Smooth muscle cell (in vitro differentiated cells): Measurements from ENCODE around the gene WAS. TPM values are rescaled to one million over a fixed set of nuclear protein-coding genes. Genes with fewer than 3 reads are reported as not detected.
A peak's percentile ranks its signal among the peaks of the same experiment; 100 is the strongest.

Experiments used
- DNase-seq: peaks from one replicate; lab custom pipeline; 2025; ENCODE audit not compliant: unreplicated experiment; lab: John Stamatoyannopoulos, UW
- H2AFZ ChIP-seq: fragments of 200-600 bp; sonication (generic); 2 replicates; pipeline ENCODE4 v1.6.0; 2016; ENCODE audit warnings: antibody characterized with exemption, low read depth, mild to moderate bottlenecking
- H3F3A ChIP-seq: fragments of 200-600 bp; sonication (generic); 2 replicates; pipeline ENCODE4 v1.6.0; 2017; ENCODE audit warnings: antibody characterized with exemption, low read depth
- H3K27ac ChIP-seq: fragments of 200-600 bp; sonication (generic); 2 replicates; pipeline ENCODE4 v1.5.1; 2016; ENCODE audit warnings: low read depth, mild to moderate bottlenecking
- H3K27me3 ChIP-seq: fragments of 200-600 bp; sonication (generic); 2 replicates; pipeline ENCODE4 v1.6.1; 2016; ENCODE audit warnings: low read depth, mild to moderate bottlenecking
- H3K36me3 ChIP-seq: fragments of 200-600 bp; sonication (generic); 2 replicates; pipeline ENCODE4 v1.5.1; 2016; ENCODE audit warnings: low read depth
- H3K4me1 ChIP-seq: fragments of 200-600 bp; sonication (generic); 2 replicates; pipeline ENCODE4 v1.5.1; 2016; ENCODE audit warnings: low read depth
- H3K4me2 ChIP-seq: fragments of 200-600 bp; sonication (generic); 2 replicates; pipeline ENCODE4 v1.6.0; 2016; ENCODE audit warnings: mild to moderate bottlenecking
- H3K4me3 ChIP-seq: fragments of 200-600 bp; sonication (generic); 2 replicates; pipeline ENCODE4 v1.5.1; 2016; ENCODE audit warnings: mild to moderate bottlenecking
- H3K79me2 ChIP-seq: fragments of 200-600 bp; sonication (generic); 2 replicates; pipeline ENCODE4 v1.6.0; 2016; ENCODE audit warnings: low read depth, mild to moderate bottlenecking
- H3K9ac ChIP-seq: fragments of 200-600 bp; sonication (generic); 2 replicates; pipeline ENCODE4 v1.6.0; 2016; ENCODE audit warnings: low read depth
- H3K9me3 ChIP-seq: fragments of 200-600 bp; sonication (generic); replicated peaks from 2 replicates; pipeline ENCODE4 v1.5.1; 2016; ENCODE audit warnings: low read depth
- H4K20me1 ChIP-seq: fragments of 200-600 bp; sonication (generic); 2 replicates; pipeline ENCODE4 v1.6.0; 2016; ENCODE audit warnings: low read depth
- WGBS: methylation state at CpG from one replicate; pipeline ENCODE4 v1.1.7; 2016; ENCODE audit warnings: low lambda C conversion rate; 5-methylcytosine and 5-hydroxymethylcytosine counted together
- polyA plus RNA-seq: library from polyadenylated mRNA; unstranded; fragments of >200 nt; fragmentation: Nextera tagmentation; extraction: Ambion mirVana; gene quantifications from 2 replicates; pipeline ENCODE4 v1.2.1, GENCODE V29; 2016
- total RNA-seq: library from RNA; depleted of rRNA; stranded (reverse); fragments of >200 nt; gene quantifications from 2 replicates; pipeline ENCODE4 v1.2.3, GENCODE V29; 2014
- TF ChIP-seq, protein P1 (sequence below): fragments of 200-600 bp; sonication (generic); IDR thresholded peaks from 2 replicates; pipeline ENCODE4 v1.5.1; 2017; ENCODE audit warnings: borderline replicate concordance, mild to moderate bottlenecking, antibody characterized with exemption; ENCODE audit not compliant: insufficient read depth, poor library complexity, severe bottlenecking

The WAS gene
- total and polyA plus RNA-seq, 2 experiments from 2014 or later, result 0.24 to 0.54 TPM

DNA sequence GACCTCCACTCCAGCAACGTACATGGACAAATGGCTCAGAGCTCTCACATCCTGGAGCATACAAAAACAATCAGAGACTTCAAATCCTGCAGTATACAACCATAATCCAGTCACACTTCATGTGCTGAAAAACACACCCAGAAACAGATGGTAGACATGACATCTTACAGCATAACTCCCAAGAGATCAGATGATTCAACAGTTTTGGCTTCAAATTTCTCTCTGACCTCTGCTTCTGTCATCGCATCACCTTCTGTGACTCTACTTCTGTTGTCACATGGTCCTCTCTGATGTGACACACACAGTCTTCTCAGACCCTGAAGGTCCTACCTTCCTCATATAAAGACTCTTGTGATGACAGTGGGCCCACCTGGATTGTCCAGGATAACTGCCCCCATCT is 31.5 kb downstream of the WAS start:
- H3K36me3 ChIP-seq, result no peaks in the 10 kb centered on the region
- no peaks in the 10 kb centered on the region for H3K79me2 ChIP-seq
- no peak for DNase-seq
- H3K4me3 ChIP-seq, result no peak overlapping the region
- H3K27ac ChIP-seq, result peak overlapping the region; percentile 67
- H3K4me1 ChIP-seq, result no peaks in the 10 kb centered on the region
- no peak overlapping the region for H3K9ac ChIP-seq
- no peaks in the 10 kb centered on the region for H3K9me3 ChIP-seq
- H3K4me2 ChIP-seq, result no peak overlapping the region
- no peaks in the 10 kb centered on the region for H3K27me3 ChIP-seq
- H3F3A ChIP-seq, result no peaks in the 10 kb centered on the region
- TF ChIP-seq, protein P1, sequence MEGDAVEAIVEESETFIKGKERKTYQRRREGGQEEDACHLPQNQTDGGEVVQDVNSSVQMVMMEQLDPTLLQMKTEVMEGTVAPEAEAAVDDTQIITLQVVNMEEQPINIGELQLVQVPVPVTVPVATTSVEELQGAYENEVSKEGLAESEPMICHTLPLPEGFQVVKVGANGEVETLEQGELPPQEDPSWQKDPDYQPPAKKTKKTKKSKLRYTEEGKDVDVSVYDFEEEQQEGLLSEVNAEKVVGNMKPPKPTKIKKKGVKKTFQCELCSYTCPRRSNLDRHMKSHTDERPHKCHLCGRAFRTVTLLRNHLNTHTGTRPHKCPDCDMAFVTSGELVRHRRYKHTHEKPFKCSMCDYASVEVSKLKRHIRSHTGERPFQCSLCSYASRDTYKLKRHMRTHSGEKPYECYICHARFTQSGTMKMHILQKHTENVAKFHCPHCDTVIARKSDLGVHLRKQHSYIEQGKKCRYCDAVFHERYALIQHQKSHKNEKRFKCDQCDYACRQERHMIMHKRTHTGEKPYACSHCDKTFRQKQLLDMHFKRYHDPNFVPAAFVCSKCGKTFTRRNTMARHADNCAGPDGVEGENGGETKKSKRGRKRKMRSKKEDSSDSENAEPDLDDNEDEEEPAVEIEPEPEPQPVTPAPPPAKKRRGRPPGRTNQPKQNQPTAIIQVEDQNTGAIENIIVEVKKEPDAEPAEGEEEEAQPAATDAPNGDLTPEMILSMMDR, result no peak
- H2AFZ ChIP-seq, result no peak overlapping the region
- no peaks in the 10 kb centered on the region for H4K20me1 ChIP-seq
- WGBS, result 75% methylated on average over 2 of the region's 2 CpGs

DNA sequence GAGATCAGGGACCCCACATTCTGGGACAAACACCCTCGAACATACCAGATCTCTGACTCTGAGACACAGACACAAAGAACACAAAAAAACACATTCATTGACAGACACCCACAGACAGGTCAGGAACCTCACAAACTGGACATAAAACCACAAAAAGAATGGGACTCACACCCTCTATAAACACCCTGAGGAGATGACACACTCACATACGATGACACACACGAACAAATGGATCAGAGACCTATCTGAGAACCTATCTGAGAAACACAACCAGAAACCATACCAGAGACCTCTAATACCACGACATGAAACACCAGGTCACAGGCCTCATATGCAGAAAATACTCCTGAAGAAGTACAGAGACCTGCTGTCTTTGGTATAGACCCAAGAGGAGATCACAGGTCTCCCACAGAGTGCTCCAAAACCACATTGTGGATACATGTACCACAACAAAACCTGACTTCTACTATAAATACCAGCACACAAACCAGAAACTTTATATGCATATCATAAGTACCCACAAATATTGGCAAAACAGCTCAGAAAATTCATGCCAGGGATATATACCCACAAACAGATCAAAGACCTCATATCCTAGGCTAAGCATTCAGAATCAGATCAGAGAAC is 32.4 kb downstream of the WAS start:
- 55% methylated on average over 4 of the region's 4 CpGs for WGBS

DNA sequence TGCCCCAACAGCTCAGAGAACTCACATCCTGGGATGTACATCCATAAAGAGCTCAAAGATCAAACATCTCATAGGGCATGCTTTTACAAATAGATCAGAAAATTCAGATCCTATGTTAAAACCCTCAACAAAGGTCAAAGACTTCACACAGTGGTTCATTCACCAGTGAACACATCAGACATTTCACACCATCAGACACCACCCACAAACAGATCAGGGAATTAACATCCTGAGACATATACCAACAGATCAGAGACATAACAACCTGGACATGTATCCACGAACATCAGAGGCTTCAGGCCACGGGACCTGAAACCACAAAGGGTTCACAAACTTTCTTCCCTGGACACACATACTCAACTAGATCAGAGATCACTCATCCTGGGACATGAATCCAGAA is 36.4 kb downstream of the WAS start:
- H3K27ac ChIP-seq, result no peak overlapping the region
- H3K4me1 ChIP-seq, result no peaks in the 10 kb centered on the region
- no peak overlapping the region for H3K4me2 ChIP-seq
- H3K9ac ChIP-seq, result no peak overlapping the region
- H3K4me3 ChIP-seq, result no peak overlapping the region
- no peaks in the 10 kb centered on the region for H3K9me3 ChIP-seq
- DNase-seq, result no peak
- H4K20me1 ChIP-seq, result no peaks in the 10 kb centered on the region
- TF ChIP-seq, protein P1, result no peak
- H2AFZ ChIP-seq, result no peak overlapping the region
- H3K36me3 ChIP-seq, result no peaks in the 10 kb centered on the region
- no peaks in the 10 kb centered on the region for H3K79me2 ChIP-seq
- H3F3A ChIP-seq, result no peaks in the 10 kb centered on the region
- 57% methylated on average over 2 of the region's 2 CpGs for WGBS
- no peaks in the 10 kb centered on the region for H3K27me3 ChIP-seq

More for the DNA sequence above, 32.4 kb downstream of the WAS start:
- Histone ChIP-seq H3F3A (no peaks in the 10 kb centered on the region), H3K27me3 (no peaks in the 10 kb centered on the region), H4K20me1 (no peaks in the 10 kb centered on the region), H3K4me1 (no peaks in the 10 kb centered on the region), H3K9ac (no peak overlapping the region), H3K4me3 (no peak overlapping the region), H3K27ac (no peak overlapping the region), H3K36me3 (no peaks in the 10 kb centered on the region), H3K4me2 (no peak overlapping the region), H3K79me2 (no peaks in the 10 kb centered on the region), H2AFZ (no peak overlapping the region), H3K9me3 (no peaks in the 10 kb centered on the region)
- no peak for DNase-seq
- TF ChIP-seq, protein P1, result no peak
